ENCODE data around the gene ACBD6. TPM values are rescaled to one million over a fixed set of nuclear protein-coding genes. Genes with fewer than 3 reads are reported as not detected.

ACBD6 gene
- total and polyA plus RNA-seq, 2 experiments from 2014 or later: 75.7 to 88.8 TPM

GRCh38 chr1:180271272-180272255 lies 230.8 kb downstream of the ACBD6 start:
- H3K27ac Mint-ChIP-seq: peak overlapping the region; percentile 31
- H3K79me2 ChIP-seq (replicated peaks; ENCODE audit: insufficient read depth): no peaks in the 10 kb centered on the region
- DNase-seq (ENCODE audit: low spot score) (peak; percentile 27), ATAC-seq (peak; percentile 15)
- no peak overlapping the region for H2AFZ ChIP-seq
- no peak overlapping the region for H3K4me3 ChIP-seq
- peaks cover 38% of the 10 kb centered on the region for H3K36me3 Mint-ChIP-seq (ENCODE audit: low read depth)
- H3K4me2 ChIP-seq: 0 out of 2 replicates have a peak overlapping the region, but pooled peaks have one; percentile 26
- H3K4me1 Mint-ChIP-seq: peaks cover 52% of the 10 kb centered on the region
- H3K4me1 ChIP-seq (ENCODE audit: insufficient read depth): peaks cover 26% of the 10 kb centered on the region
- TF ChIP-seq JUNB (IDR thresholded peaks at IDR 0.05; ENCODE audit: unreplicated experiment) (no peak), POLR2AphosphoS5 (IDR thresholded peaks at IDR 0.05; ENCODE audit: low read depth) (no peak), EZH2phosphoT487 (IDR thresholded peaks at IDR 0.05; ENCODE audit: unreplicated experiment) (no peak), ETS1 (IDR thresholded peaks at IDR 0.05) (no peak)
- TF ChIP-seq, protein P1, sequence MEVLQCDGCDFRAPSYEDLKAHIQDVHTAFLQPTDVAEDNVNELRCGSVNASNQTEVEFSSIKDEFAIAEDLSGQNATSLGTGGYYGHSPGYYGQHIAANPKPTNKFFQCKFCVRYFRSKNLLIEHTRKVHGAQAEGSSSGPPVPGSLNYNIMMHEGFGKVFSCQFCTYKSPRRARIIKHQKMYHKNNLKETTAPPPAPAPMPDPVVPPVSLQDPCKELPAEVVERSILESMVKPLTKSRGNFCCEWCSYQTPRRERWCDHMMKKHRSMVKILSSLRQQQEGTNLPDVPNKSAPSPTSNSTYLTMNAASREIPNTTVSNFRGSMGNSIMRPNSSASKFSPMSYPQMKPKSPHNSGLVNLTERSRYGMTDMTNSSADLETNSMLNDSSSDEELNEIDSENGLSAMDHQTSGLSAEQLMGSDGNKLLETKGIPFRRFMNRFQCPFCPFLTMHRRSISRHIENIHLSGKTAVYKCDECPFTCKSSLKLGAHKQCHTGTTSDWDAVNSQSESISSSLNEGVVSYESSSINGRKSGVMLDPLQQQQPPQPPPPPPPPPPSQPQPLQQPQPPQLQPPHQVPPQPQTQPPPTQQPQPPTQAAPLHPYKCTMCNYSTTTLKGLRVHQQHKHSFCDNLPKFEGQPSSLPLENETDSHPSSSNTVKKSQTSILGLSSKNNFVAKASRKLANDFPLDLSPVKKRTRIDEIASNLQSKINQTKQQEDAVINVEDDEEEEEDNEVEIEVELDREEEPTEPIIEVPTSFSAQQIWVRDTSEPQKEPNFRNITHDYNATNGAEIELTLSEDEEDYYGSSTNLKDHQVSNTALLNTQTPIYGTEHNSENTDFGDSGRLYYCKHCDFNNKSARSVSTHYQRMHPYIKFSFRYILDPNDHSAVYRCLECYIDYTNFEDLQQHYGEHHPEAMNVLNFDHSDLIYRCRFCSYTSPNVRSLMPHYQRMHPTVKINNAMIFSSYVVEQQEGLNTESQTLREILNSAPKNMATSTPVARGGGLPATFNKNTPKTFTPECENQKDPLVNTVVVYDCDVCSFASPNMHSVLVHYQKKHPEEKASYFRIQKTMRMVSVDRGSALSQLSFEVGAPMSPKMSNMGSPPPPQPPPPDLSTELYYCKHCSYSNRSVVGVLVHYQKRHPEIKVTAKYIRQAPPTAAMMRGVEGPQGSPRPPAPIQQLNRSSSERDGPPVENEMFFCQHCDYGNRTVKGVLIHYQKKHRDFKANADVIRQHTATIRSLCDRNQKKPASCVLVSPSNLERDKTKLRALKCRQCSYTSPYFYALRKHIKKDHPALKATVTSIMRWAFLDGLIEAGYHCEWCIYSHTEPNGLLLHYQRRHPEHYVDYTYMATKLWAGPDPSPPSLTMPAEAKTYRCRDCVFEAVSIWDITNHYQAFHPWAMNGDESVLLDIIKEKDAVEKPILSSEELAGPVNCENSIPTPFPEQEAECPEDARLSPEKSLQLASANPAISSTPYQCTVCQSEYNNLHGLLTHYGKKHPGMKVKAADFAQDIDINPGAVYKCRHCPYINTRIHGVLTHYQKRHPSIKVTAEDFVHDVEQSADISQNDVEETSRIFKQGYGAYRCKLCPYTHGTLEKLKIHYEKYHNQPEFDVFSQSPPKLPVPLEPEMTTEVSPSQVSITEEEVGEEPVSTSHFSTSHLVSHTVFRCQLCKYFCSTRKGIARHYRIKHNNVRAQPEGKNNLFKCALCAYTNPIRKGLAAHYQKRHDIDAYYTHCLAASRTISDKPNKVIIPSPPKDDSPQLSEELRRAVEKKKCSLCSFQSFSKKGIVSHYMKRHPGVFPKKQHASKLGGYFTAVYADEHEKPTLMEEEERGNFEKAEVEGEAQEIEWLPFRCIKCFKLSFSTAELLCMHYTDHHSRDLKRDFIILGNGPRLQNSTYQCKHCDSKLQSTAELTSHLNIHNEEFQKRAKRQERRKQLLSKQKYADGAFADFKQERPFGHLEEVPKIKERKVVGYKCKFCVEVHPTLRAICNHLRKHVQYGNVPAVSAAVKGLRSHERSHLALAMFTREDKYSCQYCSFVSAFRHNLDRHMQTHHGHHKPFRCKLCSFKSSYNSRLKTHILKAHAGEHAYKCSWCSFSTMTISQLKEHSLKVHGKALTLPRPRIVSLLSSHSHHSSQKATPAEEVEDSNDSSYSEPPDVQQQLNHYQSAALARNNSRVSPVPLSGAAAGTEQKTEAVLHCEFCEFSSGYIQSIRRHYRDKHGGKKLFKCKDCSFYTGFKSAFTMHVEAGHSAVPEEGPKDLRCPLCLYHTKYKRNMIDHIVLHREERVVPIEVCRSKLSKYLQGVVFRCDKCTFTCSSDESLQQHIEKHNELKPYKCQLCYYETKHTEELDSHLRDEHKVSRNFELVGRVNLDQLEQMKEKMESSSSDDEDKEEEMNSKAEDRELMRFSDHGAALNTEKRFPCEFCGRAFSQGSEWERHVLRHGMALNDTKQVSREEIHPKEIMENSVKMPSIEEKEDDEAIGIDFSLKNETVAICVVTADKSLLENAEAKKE (CRISPR knock-in tag; IDR thresholded peaks at IDR 0.05): no peak
- TF ChIP-seq, protein P2, sequence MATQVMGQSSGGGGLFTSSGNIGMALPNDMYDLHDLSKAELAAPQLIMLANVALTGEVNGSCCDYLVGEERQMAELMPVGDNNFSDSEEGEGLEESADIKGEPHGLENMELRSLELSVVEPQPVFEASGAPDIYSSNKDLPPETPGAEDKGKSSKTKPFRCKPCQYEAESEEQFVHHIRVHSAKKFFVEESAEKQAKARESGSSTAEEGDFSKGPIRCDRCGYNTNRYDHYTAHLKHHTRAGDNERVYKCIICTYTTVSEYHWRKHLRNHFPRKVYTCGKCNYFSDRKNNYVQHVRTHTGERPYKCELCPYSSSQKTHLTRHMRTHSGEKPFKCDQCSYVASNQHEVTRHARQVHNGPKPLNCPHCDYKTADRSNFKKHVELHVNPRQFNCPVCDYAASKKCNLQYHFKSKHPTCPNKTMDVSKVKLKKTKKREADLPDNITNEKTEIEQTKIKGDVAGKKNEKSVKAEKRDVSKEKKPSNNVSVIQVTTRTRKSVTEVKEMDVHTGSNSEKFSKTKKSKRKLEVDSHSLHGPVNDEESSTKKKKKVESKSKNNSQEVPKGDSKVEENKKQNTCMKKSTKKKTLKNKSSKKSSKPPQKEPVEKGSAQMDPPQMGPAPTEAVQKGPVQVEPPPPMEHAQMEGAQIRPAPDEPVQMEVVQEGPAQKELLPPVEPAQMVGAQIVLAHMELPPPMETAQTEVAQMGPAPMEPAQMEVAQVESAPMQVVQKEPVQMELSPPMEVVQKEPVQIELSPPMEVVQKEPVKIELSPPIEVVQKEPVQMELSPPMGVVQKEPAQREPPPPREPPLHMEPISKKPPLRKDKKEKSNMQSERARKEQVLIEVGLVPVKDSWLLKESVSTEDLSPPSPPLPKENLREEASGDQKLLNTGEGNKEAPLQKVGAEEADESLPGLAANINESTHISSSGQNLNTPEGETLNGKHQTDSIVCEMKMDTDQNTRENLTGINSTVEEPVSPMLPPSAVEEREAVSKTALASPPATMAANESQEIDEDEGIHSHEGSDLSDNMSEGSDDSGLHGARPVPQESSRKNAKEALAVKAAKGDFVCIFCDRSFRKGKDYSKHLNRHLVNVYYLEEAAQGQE (IDR thresholded peaks at IDR 0.05; ENCODE audit: unreplicated experiment): no peak
- peaks cover 8% of the 10 kb centered on the region for H3K36me3 ChIP-seq (ENCODE audit: insufficient read depth)
- no peak overlapping the region for H3K4me3 Mint-ChIP-seq
- H3K27me3 ChIP-seq (ENCODE audit: insufficient read depth): no peaks in the 10 kb centered on the region
- no peaks in the 10 kb centered on the region; the same call in 1 of the 2 replicates for H3K9me2 ChIP-seq (ENCODE audit: insufficient read depth)
- H4K20me1 ChIP-seq (replicated peaks; ENCODE audit: insufficient read depth): no peaks in the 10 kb centered on the region
- peaks cover 18% of the 10 kb centered on the region; the same call in 2 of the 3 replicates for H3K9me3 Mint-ChIP-seq
- H3F3A ChIP-seq (replicated peaks; ENCODE audit: low read depth): peaks cover 11% of the 10 kb centered on the region
- no peak overlapping the region for H3K27ac ChIP-seq (ENCODE audit: low read depth)
- H3K27me3 Mint-ChIP-seq (ENCODE audit: insufficient read depth, low read depth, poor library complexity): peaks cover 16% of the 10 kb centered on the region
